HG03097 (cell line): ENCODE data around the gene ELFN2.

Experiments used
- ATAC-seq: cut with Tn5 transposase; IDR thresholded peaks from one replicate; pipeline ENCODE4 v1.9.1; 2021; ENCODE audit not compliant: unreplicated experiment, low FRiP score

ELFN2 gene

DNA sequence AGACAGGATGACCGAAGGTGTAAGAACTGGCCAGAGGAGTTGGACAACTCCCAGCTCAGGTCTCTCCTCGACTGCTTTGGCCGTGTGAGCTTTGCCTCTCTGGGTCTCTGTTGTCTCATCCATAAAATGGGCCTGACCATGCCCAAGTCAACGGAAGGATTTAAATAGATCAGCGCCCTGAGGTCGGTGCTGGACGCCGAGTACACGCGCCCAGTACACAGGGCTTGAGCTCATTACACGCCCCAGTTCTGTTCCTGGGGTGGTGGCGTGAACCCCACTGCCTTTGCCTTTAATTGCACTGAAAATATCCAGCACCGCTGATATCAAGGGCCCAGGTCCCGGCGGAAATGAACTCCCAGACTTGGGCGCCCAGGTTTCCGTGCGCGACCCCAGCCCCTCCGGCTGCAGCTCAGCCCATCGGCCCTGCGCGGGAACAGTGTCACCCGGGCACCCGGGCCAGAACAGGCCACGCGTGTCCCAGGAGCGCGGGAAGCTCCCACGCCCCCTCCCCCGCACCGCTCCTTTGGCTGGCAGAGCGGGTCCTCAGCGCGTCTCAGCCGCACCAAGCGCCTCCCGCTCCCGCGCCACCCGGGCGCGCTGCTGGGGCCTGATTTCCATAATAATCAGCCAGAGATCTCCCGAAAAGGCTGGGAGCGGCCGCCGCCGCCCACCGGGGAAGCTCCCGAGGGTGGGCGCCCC, 102.8 kb downstream of the ELFN2 start:
- ATAC-seq, result no peak

DNA sequence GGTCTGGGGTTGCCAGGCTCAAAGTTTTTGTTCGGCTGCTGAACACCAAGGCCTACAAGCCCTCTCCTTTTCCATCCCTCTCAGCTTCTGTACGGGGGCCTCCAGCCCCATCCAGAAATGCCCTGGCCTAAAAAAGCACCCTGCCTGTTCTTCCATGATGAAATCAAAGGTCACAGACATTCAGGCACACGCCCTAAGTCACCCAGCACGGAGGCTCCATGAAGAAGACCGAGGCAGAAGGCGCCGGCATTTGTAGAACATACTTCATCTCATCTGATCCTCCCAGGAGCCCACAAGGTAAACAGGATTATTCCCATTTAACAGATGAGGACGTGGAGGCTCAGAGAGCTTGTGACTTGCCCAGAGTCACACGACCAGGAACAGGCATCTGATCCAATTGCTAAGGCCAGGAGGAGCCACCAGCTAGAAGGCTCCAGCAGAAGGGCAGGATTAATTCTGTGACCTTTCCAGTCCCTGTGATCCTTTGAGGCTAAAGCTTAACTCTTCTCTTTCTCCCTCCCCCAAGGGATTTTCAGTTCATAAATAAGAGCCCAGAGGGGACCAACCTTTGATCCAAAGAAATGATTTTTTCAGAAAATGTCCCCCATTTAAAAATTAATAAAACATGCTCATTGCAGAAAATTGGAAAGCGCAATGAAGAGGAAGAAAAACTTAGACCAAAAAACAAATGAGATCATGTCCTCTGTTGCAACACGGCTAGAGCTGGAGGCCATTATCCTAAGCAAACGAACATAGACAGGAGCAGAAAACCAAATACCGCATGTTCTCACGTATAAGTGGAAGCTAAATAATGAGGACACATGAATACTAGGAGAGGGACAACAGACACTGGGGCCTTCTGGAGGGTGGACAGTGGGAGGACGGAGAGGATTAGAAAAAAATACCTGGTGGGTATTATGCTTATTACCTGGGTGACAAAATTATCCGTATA, 106.3 kb downstream of the ELFN2 start:
- no peak for ATAC-seq

DNA sequence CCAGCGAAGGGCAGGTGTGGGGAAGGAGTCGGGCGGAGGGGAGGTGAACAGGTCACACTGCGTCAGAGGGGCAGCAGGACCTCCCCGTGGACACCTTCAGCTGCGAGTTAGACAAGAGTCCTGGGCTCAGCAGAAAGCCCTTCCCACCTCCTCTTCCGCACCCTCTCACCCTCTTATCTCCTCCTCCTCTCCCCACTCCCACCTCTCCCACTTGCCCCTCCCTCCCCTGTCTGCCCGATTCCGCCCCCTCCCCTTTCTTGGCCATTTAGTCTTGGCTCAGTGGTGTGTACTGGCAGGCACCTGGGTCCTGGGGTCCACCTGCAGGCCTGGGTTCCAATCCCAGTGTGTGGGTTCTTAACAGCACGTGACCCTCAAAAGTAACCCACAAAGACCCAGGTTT, 107.8 kb downstream of the ELFN2 start:
- no peak for ATAC-seq

DNA sequence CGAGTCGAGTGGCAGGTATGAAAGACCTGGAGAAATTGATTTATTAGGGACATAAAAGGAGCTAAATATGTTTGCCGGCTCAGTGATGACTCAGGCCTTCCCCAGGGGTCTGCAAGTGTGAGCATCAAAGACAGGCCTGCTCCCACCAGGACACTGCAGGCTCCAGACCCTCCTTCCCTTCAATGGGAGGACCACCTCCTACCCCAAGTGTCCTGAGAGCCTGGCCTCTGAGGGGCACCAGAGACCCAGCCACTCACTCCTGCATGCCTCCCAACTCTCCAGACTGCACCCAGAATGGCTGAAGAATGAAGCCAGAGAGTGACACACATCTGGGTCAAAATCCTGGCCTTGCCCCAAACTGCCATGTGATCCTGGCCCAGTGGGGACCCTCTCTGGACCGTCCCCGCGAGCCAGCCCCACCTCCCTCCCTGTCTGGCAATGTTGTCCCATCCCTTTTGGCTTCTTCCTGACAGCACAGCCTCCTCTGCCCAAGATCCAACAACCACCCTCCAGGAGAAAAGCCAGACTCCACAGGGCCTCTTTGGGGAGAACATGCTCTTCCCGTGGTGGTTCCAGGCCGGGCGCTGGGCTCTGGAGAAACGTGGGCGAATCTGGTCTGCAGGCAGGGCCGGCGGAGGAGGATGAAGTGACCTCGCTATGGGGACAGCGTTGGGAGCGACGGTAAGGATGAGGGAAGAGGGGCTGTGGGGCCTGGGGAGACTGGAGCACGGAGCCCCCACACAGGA, 108.7 kb downstream of the ELFN2 start:
- ATAC-seq, result no peak
